SK-N-SH treated with all-trans-retinoic acid at 6 μM for 48 hours (cell line): ENCODE data around the gene EMC8.

Experiments used
- ESRRG ChIP-seq: fragments of 250-450 bp; sonication (Bioruptor Pico); IDR thresholded peaks from 2 replicates; pipeline ENCODE4 v1.6.1; 2021; ENCODE audit warnings: mild to moderate bottlenecking
- GLIS3 ChIP-seq: fragments of 250-450 bp; sonication (Bioruptor Pico); IDR thresholded peaks from 2 replicates; pipeline ENCODE4 v1.5.0; 2020; ENCODE audit warnings: mild to moderate bottlenecking, moderate library complexity
- TOX ChIP-seq: fragments of 250-450 bp; sonication (Bioruptor Pico); IDR thresholded peaks from 2 replicates; pipeline ENCODE4 v1.8.0; 2021; ENCODE audit warnings: mild to moderate bottlenecking, moderate library complexity, borderline replicate concordance
- ZFP30 ChIP-seq: fragments of 450-650 bp; formaldehyde crosslinking; IDR thresholded peaks from 2 replicates; pipeline ENCODE4 v1.5.0; 2022; ENCODE audit warnings: mild to moderate bottlenecking, moderate library complexity

DNA sequence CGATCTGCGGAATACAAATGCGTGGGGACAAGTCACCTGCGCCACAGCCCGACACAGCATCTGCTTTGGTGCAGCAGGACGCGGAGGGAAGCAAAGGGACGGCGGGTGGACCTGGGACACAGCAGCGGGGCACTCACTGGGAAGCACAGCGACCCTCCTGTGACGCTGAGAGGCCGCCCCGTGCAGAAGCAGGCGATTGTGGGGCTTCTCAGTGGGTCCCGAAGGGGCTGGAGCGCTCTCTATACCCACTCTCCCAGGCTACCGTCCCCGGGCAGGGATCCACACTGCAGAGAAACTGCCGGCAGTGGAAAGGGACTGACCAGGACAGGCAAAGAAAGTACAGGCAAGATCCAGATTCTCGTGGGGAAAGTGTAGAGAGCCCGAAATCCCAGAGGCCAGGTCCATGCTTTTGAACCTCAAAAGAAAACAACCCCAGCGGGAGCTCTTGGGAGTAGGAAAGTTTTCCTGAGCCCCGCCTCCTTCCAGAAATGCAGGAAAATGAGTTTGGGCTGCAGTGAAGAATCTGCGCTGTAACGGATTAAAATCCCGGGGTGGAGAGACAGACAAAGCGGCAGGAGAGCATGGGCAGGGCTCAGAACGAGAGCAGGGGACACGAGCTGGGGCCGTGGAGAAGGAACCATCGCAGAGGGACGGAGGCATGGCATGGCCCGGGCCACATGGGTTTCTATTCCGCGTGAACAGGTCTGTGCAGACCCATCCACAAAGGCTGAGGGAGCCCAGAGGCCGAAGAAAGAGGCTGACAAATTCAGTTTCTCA lies 12.9 kb upstream of the EMC8 start:
- TF ChIP-seq TOX (no peak), ZFP30 (CRISPR knock-in tag) (no peak), GLIS3 (CRISPR knock-in tag) (no peak), ESRRG (CRISPR knock-in tag) (no peak)
